Ammon's horn (tissue), 1 donor: Measurements from ENCODE around the gene RHOD.

Experiments used
- DNase-seq: peaks from one replicate; pipeline ENCODE4 v3.0.0-alpha.2; 2016; ENCODE audit warnings: low spot score

Gene RHOD

DNA sequence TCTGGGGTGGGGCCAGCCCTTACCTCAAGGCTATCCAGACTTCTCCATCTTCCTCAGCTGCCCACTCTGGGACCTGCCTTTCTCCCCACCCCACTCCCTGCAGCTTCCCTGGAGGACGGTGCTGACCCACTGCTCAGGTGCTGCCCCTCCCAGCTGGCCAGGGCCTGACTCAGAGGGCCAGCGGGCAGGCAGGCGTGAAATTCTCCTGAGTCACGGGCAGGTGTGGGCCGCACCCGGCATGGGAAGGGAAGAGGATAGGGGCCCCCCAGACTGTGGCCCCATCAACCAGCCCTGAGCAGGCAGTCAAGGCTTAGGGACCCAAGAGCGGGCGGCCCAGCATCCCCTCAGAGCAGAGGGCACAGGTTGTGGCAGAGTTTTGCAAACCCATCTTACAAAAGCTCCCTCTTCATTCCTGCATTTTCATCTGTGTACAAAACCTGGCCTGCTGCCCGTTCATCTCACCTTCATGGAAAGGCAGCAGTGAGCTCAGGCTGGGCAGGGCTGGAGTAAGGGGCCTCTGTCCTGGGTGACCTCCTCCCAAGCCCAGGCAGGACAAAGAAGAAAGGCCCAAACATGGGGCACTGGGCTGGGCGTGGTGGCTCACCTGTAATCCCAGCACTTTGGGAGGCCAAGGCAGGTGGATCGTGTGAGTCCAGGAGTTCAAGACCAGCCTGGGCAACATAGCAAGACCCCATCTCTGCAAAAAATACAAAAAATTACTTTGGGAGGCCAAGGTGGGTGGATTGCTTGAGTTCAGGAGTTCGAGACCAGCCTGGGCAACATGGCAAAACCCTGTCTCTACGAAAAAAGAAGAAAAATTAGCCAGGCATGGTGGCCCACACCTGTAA, 6.1 kb downstream of the RHOD start:
- DNase-seq, result no peak

DNA sequence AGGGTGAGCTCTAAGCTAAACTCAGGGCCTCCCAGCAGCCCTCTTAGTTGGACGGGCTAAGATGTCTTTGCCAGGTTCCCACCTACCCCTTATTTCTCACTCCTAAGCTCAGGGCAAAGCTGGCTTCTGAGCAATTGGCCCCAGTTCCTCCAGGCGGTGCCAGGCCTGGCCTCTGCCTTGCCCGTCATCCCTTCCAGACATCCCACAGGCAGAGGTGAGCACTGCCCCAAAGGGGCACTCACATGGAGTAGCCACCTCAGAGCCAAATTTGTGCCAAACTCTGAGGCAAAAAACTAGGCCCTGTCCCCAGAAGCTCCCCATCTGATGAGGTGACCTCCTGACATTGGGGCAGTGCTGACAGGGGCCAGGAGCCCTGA, 9.7 kb downstream of the RHOD start:
- no peak for DNase-seq

DNA sequence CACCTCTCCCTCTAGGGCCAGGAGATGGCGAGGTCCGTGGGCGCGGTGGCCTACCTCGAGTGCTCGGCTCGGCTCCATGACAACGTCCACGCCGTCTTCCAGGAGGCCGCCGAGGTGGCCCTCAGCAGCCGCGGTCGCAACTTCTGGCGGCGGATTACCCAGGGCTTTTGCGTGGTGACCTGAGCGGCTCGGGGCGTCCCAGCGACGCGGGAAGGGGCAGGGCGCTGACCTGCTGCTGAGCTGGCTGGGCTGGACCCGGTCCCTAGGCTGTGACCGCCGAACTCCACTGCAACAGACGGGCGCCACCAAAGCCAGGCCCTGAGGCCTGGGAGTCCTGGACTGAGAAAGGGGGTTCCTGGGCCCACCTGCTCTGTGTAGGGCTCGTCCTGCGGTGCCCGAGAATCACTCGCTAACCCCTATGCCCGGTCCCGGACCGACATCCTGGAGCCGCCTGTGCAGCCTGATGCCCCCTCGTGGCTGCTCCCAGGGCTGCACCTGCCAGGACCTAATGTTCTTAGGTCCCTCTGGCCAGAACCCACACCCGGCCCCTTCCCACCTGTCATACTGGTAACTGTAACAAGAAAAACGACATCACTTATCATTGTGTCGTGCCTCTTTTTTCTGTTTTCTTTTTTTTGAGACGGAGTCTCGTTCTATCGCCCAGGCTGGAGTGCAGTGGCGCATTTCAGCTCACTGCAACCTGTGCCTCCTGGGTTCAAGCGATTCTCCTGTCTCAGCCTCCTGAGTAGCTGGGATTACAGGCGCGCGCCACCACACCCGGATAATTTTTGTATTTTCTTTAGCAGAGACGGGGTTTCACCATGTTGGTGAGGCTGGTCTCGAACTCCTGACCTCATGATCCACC, 15.0 kb downstream of the RHOD start:
- DNase-seq, result peak; percentile 70

DNA sequence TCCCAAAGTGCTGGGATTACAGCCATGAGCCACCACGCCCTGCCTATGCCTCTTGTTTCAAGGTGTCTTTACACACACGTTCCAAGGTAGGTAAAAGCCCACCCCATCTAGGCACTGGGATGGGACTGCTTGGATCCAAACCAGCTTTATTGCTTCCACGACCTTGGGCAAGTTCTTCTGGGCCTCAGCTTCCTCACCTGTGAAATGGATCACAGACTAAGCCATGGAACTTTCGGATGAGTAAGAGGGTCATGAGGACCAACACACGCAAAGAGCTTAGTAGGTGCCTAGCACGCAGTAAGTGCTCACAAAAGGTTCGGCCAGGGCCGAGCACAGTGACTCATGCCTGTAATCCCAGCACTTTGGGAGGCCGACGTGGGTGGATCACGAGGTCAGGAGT, 15.6 kb downstream of the RHOD start:
- no peak for DNase-seq

DNA sequence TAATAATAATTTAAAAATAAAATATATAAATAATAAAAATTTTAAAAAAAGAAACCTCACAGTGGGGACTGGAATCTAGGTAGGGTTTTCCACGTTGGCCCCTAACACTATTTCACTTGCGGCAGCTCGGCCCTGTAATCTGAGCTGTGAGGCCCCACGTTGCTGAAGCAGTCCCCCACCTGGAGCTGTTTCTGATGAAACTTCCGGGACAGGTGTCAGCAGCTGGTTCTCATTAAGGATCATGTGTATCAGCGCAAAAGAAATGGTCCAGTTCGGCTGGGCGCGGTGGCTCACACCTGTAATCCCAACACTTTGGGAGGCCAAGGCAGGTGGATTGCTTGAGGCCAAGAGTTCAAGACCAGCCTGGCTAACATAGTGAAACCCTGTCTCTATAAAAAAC, 17.3 kb downstream of the RHOD start:
- no peak for DNase-seq

DNA sequence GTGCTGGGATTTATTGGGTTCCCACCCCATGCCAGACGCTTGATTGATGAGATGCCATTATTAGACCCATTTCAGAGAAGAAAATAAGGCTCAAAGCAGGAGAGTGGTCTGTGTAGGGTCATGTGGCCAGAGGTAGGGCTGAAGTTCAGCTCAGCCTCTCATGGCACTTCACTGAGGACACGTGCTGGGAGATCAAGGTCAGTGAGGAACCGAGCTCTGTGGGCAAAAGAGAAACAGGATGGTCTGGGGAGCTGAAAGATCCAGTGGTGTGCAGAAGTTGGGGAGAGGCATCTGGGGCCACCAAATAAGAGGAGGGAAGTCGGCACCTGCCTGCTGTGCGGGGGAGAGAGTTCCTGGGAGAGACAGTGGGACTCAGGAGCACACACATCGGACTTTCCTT, 19.6 kb downstream of the RHOD start:
- no peak for DNase-seq

DNA sequence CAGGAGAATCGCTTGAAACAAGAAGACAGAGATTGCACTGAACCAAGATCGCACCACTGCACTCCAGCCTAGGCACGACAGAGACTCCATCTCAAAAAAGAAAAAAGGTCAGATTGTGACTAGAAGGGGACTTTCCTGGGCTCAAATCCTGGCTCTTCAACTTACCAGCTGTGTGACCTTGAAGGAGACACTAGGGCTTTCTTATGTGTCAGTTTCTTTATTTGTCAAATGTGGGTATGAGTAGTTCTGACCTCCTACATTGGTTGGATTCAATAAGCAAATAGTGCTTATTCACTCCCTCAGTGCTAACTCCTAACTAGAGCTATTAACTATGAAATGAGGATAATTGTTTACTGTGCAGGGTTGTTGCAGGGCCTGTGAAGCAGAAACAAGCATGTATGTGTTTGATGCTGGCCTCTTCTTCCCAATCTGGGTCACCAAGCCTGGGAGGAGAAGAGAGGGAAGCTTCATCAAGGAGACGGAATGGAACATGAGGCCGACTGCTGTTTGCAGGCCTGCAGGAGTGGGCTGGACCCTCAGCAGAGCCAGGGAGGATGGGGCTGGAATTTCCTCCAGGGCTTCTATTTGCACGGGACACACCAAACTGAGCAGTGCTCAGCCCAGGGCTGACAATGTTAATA, 22.5 kb downstream of the RHOD start:
- no peak for DNase-seq

DNA sequence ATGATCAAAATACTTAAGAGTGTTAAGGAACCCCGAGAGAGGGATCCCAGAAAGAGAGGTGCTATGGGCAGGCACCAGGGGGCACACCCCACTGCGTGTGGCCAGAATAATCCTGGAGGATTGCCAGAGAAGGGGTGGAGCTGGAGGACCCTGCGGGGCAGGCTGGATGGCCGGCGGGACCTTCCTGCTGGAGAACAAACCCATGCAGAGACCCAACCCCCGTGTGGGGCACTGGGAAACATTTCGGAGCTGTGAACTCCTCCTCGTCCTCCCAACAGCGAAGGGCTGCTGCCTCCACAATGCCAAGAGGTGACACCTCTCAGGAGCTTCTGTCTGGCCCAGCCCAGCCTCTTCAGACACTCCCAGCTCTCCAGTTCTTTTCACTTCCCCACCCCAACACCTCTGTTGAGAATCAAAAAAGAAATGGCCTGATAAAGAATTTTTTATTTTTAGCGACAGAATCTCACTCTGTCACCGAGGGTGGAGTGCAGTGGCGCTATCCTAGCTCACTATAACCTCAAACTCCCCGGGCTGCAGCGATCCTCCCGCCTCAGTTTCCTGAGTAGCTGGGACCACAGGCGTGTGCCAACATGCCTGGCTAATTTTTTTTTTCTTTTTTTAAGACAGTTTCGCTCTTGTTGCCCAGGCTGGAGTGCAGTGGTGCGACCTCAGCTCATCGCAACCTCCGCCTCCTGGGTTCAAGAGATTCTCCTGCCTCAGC, 25.6 kb downstream of the RHOD start:
- DNase-seq, result no peak

DNA sequence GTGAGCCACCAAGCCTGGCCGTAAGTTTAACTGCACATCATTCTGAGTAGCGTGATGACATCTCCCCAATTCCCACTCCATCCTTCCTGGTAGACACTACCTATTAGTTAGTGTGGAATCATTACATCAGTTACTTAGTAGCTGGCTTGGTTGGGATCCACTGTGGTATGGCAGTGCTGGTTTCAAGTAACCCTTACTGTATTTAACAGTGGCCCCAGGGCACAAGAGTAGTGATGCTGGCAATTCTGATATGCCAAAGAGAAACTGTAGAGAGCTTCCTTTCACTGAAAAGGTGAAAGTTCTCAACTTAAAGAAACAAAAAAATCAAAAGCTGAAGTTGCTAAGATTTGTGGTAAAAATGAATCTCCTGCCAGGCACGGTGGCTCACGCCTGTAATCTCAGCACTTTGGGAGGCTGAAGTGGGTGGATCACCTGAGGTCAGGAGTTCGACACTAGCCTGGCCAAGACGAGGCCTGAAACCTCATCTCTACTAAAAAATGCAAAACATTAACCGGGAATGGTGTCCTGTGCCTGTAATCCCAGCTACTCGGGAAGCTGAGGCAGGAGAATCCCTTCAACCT, 27.2 kb downstream of the RHOD start:
- DNase-seq, result no peak

DNA sequence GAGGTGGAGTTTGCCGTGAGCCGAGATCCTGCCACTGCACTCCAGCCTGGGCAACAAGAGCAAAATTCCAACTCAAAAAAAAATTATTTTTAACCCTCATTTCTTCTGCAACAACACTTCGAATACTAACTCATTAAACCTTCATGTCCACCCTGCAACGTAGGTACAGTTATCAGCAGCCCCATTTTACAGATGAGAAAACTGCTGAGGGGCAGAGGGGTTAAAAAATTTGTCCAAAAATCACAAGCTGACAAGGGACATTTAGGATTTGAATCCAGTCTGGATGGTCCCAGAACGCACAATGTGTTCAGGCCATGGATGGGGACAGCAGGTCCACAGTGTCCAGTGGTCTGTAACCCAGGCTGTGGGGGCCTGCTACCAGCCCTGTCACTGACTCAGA, 29.0 kb downstream of the RHOD start:
- DNase-seq, result no peak

DNA sequence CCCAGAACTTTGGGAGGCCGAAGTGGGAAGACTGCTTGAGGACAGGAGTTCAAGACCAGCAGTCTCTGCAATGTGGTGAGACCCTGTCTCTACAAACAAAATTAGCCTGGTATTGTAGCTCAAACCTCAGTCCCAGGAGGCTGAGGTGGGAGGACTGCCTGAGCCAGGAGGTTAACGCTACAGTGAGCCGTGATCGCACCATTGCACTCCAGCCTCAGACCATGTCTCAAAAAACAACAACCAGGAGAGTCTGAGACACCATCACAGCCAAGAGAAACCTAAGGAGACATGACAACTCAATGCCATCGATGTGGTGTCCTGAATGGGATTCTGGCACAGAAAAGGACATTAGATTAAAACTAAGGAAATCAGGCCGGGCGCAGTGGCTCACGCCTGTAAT, 34.1 kb downstream of the RHOD start:
- no peak for DNase-seq

DNA sequence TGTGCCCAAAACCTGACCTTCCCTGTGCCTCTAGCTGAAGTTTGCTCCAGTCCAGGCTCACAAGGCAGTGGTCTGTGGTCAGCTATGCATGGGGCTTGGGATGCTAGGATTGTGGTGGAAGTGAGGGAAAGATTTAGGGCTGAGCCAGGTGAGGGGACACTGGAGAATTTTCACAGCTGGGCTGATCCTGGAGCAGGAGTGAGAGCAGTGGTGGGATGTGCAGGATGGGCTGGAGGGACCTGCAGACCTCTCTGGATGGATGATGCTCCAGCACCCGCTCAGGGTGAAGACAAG, 38.5 kb downstream of the RHOD start:
- no peak for DNase-seq

DNA sequence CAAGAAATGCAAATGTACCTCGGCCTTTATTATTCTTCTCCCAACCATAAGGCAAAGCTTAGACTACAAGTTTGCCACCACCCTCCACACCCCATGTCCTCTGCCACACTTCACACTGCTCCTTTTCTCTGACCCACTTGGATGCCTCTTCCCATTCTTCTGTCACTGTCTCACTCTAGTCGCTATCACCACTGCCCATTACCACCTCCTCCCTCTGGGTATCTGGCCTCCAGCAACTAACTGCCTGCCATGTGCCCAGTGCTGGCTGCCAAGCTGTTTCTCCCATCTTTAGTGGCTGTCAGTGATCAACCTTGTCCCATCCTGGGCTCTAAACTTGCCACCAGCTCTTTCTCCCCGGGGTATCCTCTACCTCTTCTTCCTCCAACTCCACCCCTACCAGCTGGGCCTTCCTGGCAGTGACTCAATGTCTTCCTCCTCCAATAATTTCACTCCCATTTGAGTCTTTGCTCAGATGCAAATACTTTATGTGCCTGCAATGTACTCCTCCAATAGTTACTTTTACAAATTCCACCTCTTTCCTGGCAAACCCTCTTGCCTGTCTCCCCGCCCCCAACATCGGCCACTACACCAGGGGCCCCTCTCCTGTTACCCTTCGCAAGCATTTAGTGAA, 42.3 kb downstream of the RHOD start:
- DNase-seq, result no peak

DNA sequence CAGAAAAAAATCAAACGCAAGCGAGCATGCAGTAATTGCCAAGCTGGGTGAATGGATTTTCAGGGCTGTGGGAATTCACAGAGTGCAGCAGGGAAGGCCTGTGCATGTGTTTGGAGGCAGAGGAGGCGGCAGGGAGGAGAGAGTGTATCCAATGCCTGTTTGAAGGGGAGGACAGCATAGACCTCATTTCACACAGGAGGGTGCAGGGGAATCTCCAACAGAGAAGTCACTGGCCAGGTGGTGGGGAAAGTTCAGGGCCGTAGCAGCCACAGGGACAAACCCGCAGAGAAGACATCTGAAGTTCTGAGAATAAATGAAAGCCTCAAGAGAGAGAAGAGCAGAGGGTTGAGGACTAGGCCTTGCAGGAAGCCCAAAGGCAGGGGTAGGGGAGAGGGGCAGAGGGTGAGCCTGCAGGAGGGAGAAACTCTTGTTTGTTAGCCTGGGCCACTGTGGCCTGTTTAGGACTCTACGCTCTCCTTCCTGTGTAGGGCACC, 43.2 kb downstream of the RHOD start:
- DNase-seq, result peak; percentile 40

DNA sequence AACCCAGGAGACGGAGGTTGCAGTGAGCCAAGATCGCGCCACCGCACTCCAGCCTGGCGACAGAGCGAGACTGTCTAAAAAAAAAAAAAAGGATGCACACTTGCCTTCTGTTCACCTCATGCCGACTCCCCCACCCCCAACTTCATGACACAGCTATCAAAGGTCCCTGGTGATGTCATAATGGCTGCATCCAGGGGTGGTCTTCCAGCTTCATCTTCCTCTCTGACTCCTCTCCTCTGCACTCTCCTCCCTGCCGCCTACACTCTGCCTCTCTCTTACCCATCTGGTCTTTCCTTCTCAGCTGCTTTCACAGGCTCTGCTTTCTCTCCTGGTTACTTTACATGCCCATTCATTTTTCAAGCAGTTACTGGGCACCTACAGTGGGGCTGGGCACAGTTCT, 46.0 kb downstream of the RHOD start:
- DNase-seq, result no peak

DNA sequence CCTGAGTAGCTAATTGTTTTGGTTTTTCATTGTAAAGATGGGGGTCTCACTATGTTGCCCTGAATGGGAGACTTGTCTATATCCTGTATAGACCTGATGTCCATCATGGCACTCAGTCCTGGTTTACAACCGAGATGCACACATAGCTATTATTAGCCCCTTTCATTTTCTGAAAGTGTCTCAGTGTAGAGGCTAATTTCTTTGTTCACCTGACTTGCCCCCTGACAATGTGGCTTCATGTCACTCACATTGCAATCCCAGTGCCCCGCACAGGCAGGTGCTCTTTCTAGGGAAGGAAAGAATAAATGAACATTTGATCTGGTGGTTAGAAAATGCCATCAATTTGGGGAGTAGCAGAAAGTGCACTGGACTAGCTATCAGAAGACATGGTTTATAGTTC, 49.3 kb downstream of the RHOD start:
- no peak for DNase-seq

DNA sequence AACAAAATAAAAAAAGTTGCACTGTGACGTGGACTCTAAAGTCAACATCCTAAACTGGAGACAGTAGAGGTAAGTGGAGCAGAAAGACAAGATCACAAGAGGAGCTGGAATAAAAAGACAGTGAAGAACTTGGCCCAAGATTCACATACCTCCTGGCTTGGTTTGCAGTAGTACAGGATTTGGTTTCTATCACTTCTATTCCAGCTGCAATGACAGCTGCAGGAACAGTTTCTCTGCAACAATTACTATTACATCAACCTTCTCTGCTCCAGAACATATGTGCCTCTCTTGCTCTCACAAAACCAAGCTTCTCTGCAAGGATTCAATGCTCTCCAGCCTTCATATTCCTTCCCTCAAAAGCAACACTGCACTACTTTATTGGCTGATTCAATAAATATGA, 54.6 kb downstream of the RHOD start:
- DNase-seq, result no peak

DNA sequence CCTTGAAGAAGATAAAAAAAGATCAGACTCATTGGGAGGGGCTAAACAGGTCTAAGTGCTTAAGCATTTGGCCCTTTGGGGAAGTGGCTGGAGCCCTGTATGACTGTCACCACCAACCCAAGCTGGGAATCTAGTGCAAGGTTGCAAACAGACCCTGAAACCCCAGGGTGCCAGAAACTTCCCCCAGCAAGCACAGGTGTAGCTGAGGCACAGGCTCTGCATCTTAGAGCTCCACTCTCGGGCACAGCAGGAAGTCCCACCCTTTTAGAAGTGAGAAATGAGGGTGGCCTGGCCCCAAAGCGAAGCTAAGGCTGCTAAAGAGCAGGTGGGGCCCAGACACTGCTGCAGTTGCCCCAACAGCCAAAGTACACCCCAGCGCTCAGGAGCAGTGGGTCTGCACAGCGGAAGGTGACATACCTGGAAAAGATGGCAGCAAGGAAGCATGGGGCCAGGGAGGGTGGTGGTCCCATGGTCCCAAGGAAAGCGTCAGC, 56.6 kb downstream of the RHOD start:
- no peak for DNase-seq

DNA sequence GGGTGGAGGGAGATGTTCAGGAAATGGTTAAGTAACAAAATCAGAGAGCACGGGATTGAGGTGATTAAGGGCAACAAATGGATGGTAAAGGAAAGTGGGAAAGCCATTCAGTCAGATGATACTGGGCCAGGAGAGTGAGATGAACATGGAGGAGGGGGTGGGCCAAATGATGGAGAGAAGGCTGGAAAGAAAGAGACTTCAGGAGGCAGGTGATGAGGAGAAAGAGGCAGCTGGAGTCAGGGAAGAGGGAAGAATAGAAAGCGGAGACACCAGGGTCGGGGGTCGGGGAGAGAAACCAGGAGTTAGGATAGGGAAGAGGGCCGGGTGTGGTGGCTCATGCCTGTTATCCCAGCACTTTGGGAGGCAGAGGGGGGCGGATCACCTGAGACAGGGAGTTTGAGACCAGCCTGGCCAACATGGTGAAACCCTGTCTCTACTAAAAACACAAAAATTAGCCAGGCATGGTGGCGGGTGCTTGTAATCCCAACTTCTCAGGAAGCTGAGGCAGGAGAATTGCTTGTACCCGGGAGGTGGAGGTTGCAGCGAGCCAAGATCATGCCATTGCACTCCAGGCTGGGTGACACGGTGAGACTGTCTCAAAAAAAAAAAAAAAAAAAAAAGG, 57.7 kb downstream of the RHOD start:
- DNase-seq, result no peak

DNA sequence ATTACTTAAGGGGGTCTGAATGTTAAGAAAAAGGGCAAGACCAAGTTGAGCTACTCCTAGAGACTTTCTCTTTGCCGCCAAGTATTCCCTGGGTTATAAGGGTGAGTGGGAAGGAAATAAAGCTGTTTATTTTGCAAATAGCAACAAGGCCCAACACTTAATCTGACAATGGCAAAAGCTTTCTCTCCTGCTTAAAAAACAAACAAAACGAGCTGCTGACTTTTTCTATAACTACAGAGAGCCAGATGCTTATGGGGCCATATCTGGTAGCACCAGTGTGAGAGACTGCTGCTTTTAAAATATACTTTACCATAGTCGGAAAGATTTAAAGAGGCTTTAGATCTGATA, 60.1 kb downstream of the RHOD start:
- DNase-seq, result no peak

DNA sequence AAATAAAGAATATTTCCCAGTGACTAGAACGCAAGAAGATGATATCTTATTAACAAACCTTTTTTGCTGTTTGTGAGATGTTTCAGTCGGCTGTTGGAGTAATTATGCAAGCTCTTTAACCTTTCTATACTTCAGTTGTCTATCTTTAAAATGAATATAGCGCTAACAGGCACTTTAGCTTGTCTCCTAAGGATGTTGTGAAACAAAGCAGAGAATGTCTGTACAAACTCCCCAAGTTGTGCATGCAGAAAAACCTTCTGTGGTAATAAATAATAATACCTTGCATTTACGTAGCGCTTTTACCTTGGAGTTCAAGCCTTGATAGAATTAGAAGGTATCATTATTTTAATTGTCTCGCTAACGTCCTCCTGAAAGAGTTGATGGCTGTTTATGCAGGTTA, 60.5 kb downstream of the RHOD start:
- no peak for DNase-seq
